Stimulated activated CD4-positive, alpha-beta T cell treated with anti-CD3 and anti-CD28 coated beads, Interleukin-15, amount 100 ng/mL, for 24 hours (primary cell): Measurements from ENCODE around the gene SS18L1.
"Not testable (repeated sequence)": the region's sequence is repeated elsewhere in the genome, so short reads cannot be mapped to it uniquely, and the experiment has no call there.

Experiments
- DNase-seq: peaks from one replicate; pipeline ENCODE4 v3.0.0-alpha.2; 2020

SS18L1 gene, protein sequence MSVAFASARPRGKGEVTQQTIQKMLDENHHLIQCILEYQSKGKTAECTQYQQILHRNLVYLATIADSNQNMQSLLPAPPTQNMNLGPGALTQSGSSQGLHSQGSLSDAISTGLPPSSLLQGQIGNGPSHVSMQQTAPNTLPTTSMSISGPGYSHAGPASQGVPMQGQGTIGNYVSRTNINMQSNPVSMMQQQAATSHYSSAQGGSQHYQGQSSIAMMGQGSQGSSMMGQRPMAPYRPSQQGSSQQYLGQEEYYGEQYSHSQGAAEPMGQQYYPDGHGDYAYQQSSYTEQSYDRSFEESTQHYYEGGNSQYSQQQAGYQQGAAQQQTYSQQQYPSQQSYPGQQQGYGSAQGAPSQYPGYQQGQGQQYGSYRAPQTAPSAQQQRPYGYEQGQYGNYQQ

DNA sequence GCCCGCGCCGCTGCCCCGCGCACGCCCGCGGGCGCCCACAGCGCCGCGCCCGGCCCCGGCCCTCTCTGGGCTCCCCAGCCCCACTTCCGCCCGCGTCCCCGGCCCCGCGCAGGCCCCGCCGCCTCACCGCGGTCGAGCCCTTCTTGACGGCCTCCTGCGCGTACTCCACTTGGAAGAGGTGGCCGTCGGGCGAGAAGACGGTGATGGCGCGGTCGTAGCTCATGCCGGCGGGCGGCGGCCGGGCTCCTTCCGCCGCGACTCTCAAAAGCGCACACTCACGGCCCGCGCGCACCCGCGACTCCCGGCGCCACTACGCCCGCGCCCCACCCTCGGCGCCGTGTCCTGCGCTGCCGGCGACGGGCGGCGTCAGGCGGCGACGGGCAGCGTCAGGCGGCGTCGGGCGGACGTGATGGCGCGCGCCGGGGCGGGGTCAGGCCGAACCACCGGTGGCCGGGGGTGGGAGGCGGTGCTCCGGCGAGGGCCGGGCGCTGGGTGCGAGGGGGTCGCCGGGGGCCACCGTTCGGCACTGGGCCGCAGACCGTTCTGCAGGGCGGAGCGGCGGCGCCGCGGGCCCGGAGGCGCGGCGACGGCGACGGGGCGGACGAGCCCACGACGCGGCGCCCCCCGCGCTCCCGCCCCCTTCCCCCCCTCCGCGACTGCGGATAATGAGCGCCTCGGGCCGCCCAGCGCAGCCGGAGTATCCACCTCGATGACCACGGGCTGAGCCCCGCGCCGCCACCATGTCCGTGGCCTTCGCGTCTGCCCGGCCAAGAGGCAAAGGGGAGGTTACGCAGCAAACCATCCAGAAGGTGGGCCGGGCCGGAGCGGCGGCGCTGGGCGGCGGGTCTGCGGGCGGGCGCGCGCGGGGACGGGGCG lies at the start of gene SS18L1, which contains the start of gene PSMA7:
Gene SS18L1 (plus strand): TSS at position 689 of the 876 bp plus-strand sequence. CDS start 52 bp downstream, at position 741.
Gene PSMA7 (minus strand): TSS at position 314 of the 876 bp plus-strand sequence. CDS start 91 bp downstream, at position 223.
- peak; percentile 89 for DNase-seq

DNA sequence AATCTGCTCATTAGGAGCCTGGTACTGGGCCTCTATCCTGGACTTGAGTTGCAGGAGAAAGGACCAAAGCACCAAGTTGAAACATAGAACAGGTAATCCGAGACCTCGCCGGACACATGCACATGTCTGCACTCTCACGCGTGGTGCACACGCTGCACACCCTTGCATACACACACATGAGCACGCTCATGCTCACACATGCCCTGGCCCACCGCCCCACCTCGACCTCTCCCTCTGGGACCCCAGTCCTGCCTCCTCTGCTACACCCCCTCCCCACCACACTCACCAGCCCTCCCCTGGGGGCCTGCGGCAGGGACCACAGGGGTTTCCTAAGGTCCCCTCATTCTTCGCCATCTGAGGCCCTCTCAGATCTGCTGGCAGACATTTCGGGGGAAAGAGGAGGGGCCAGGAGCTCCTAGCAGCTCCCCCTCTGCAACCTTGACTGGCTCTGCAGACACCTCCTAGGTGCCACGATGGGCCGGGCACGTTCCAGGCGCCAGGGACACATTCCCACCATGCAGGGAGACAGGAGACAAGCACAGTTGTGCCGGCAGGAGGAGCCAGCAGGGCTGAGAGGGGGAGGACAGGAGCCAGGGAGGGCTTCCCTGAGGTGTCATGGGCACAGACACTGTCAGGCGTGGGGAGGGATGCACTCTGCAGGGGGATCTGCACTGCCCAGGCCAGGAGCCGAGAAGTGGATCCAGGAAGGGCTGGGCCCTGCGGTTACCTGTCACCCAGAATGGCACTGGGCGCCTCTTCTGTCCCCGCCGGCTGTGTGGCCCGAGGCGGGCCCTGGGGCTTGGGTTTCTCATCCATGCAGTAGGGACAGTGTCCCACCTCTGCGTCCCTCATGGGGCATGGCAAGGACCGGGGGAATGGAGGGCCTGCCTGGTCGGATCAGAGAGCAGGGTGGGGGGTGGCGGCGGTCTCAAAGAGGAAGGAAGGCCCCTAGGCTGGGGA lies 46.9 kb upstream of the SS18L1 start:
- no peak for DNase-seq

DNA sequence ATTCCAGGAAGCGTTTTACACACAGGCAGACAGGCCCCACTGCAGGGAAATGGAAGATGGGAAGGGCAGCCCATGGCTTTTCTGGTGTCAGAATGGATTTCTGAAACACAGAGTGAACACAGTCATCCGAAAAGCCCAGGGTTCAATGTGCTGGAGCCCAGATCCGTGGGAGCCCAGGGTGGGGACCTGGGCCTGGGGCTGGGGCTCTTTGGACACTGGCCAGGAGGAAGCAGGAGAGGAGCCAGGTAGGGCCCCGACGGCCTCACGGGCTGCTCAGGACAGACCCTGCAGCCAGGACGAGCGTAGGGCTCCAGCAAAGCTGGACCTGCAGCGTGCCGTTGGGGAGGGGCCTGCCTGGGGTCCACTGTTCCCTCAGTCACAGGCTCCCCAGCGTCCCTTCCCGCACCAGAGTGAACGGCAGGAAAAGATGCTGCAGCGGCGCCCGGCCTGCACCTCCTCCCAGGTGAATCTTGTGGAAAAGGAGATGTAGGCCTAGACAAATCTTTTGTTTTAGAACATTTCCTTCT lies 45.6 kb upstream of the SS18L1 start:
- no peak for DNase-seq

DNA sequence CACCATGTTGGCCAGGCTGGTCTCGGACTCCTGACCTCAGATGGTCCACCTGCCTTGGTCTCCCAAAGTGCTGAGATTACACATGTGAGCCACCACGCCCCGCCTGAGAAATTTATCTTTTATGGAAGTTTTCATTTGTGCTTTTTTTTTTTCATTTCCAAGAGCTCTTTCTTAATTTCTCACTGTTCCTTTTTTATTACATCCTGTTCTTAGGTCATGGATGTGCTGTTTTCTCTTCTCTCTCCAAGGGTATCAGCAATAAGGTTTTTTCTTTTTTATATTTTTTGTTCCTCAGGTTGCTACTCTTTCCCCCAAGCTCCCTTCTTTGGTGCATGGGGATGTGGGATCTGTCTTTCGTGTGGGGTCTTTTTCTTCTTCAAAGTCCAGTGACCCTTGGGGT lies 42.5 kb upstream of the SS18L1 start:
- no peak for DNase-seq

DNA sequence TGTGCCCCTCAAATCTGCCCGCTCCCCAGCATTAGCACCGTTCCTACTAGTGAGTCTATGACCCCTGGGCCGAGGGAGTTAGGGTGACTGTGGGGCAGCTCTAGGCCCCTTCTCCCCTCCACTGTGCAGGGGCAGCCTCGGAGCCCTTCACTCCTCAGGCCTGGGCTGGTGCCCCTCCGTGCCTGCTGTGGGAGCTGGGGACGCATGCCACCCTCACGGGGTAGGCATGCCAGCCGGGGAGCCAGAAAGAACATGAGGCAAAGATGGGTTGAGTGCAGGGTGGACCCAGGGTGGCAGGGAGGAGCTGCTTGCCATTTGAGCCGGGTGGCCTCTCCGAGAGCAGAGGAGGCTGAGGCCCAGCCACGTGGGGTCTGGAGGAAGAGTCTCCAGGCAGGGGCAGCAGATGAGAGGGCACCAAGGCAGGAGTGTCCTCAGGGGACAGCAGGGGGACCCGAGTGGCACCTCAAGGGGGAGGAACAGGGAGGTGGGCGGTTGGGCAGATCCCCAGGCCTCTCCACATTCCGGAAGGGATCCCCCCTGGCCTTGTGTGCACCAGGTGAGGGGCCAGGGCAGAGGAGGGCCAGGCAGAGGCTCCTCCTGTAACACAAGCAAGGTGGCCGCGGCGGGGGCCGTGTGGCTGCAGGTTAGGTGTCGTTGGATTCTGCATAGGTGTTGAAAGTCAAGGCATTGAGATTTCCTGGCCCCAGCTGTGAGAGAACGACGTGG lies 39.9 kb upstream of the SS18L1 start:
- no peak for DNase-seq

DNA sequence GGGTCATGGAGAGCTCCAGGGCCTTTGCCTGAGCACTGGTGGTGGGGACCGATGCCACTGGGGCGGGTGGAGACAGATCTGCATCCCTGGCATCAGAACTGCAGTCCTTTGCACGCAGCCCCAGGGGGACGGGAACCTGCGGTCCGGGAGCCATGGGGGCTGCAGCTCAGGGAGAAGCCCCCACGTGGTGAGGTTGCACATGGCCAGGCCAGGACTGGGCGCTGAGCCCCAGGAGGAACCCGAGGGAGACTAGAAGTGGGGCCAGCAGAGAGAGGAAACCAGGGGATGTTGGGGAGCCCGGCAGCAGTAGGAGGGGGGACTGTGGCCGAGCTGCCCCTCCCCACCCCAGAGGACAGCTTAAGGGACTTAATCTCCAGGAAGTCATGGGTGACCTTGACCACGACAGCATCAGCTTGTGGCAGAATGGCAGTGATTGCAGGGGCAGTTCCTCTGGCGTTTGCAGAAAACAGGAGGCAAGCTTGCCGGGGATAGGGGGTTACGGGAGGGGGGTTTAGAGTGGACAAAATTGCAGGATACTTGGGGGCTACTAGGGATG lies 39.3 kb upstream of the SS18L1 start:
- DNase-seq = no peak

DNA sequence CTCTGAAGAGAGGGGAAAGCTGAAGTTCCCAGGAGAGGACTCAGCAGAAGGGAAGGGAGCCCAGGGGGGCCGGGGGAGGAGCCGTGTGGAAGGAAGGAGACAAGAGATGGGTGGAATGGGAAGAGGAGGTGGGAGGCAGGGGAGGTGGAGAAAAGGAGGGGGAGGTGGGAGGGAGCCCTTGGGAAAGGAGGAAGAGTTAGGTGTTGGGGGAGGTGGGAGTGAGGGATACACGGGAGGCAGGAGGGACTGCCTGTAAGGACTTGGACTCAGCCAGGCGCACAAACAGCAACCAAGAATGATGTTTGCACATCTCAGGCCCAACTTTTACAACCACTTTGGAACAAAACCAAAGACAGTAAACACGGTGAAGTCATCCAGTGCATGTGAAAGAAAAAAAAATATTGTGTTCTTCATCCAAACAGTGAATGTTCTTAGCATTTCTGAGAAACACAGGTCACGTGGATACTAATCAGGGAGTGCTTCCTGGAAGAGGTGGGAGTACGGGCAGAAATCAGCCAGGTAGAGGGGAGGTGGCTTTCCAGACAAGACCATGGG lies 38.7 kb upstream of the SS18L1 start:
- no peak for DNase-seq

DNA sequence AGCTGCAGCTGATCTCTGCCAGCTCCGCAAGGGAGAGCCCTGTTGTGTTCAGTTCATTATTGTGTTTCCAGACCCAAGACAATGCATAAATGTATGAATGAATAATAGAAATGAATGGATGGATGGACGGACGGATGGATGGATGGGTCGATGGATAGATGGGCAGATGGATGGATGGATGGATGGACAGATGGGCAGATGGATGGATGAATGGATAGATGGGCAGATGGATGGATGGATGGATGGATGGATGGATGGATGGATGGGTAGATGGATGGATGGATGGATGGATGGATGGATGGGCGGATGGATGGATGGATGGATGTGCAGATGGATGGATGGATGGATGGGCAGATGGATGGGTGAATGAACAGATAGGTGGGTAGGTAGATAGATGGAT lies 38.0 kb upstream of the SS18L1 start:
- no peak for DNase-seq

DNA sequence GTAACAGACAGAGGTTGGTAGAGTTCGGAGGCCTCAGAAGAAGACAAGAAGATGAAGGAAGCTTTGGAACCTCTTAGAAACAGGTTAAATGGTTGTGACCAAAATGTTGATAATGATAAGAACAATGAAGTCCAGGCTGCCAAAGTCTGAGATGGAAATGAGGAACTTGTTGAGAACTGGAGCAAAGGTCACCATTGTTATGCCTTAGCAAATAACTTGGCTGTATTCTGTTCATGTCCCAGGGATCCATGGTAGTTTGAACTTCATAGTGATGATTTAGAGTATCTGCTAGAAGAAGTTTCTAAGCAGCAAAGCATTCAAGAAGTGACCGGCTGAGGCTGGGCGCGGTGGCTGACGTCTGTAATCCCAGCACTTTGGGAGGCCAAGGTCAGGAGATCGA lies 32.4 kb upstream of the SS18L1 start:
- DNase-seq = no peak

DNA sequence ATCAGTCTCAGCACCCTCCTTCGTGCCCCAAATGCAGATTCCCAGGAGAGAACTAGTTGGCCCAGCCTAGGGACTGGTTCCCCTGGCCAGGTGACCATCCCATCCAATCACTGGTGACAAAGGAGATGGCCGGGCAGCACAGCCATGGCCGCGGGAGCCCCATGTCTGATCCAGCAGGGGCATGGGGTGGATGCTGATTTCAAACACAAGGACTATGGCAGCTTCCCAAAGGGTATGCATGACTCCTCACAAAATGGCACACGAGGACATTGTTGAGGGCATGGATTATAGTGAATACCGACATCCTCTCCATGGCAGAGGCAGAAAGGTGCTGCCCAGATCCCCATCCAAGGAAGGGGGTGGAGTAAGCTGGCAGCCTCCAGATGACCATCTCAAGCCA lies 31.2 kb upstream of the SS18L1 start:
- no peak for DNase-seq

DNA sequence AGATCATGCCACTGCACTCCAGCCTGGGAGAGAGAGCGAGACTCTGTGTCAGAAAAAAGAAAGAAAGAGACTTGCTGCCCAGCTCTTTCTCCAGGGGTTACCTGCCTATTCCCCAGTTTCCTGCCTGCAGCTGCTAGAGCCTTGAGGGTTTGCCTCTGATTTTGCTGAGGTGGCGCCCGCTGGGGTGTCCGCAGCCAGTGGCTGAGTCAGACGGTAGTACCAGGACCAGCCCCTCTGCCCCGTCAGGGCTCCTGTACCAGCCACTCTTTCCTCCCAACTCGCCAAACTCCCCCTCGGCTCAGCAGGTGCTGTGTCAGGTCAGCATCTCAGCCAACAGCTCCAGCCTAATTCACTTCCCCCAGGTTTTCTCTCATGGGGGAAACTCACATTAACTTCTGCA lies 28.7 kb upstream of the SS18L1 start:
- DNase-seq = no peak

DNA sequence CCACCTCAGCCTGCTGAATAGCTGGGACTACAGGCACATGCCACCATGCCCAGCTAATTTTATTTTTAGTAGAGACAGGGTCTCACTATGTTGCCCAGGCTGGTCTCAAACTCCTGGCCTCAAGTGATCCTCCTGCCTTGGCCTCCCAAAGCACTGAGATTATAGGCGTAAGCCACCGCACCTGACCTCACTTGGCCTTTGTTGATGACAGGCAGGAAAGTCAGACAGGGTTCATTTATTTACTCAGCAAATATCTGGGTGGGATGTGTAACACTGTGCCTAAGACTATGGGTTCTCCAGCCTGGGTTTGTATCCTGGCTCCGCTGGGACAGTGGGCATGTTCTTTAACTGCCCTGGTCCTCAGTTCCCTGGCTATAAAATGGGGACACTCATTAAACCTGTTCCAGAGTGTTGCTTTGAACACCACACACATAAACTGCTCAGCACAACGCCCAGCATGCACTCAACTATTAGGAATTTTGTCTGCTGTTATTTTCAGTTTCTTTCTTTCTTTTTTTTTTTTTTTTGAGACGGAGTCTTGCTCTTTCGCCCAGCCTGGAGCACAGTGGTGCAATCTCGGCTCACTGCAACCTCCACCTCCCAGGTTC lies 27.7 kb upstream of the SS18L1 start:
- DNase-seq = not testable (repeated sequence)

DNA sequence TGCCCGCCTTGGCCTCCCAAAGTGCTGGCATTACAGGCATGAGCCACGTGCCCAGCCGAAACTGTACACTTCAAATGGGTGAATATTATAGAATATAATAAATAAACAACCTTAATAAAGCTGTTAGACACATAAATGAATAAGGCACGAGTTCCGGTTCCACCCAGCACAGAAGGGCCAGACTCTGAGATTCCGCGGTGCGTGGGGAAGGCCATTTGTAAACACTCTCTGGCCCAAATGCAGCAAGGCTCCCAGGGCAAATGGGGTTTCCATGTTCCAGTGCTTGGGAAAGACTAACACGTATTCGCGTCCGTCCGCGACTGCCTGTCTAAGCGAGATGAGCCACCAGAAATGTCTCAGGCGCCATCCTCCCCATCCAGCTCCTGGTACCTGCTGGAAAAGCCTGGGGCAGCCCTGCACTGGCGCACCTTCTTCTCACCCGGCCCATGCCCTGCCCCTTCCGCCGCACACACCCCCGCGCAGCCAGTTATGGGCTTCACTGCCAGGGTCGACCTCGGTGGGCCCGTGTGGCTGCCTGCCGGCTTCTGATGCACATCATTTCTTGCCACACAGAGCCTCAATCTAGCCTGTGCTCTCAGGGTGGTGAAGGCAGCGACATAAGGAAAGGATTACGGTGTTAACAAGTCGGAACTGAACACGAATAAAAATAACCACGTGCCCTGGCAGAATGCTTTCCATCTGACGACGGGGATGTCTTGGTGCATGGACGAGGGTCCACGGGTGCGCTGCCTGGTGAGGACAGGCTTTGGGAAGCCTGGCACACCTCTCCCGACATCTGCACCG lies 26.8 kb upstream of the SS18L1 start:
- no peak for DNase-seq

DNA sequence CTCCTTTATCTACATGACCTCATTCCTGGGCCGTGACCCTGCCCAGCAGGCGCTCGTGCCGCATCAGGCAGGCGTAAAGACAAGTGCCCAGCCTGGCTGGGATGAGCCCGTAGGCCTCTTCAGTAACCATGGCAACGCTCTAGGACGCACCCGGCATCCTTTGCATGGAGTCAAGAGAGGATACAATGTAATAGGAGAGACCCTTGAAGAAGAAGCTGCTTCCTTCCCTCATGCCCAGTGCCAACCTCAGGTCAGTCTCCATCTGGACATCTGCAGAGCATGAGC lies 26.3 kb upstream of the SS18L1 start:
- no peak for DNase-seq

DNA sequence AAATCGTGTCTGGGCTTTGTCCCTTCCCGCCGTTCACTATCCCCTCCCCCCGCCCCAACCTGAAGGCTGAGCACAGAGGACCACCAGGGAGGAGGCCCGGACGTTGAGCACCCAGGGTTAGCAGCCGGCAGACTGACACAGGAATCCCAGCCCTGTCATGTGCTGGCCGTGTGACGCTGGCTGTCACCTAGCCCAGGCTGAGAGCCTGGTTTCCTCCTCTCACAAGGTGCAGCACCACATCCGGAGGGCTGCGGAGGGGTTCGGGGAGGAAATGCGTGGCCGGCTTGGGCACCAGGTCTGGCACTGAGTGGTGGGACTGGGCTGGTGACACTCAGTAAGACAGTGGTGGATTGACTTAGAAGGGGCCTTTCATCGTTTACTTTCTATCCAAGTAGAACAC lies 25.9 kb upstream of the SS18L1 start:
- DNase-seq = peak; percentile 60

DNA sequence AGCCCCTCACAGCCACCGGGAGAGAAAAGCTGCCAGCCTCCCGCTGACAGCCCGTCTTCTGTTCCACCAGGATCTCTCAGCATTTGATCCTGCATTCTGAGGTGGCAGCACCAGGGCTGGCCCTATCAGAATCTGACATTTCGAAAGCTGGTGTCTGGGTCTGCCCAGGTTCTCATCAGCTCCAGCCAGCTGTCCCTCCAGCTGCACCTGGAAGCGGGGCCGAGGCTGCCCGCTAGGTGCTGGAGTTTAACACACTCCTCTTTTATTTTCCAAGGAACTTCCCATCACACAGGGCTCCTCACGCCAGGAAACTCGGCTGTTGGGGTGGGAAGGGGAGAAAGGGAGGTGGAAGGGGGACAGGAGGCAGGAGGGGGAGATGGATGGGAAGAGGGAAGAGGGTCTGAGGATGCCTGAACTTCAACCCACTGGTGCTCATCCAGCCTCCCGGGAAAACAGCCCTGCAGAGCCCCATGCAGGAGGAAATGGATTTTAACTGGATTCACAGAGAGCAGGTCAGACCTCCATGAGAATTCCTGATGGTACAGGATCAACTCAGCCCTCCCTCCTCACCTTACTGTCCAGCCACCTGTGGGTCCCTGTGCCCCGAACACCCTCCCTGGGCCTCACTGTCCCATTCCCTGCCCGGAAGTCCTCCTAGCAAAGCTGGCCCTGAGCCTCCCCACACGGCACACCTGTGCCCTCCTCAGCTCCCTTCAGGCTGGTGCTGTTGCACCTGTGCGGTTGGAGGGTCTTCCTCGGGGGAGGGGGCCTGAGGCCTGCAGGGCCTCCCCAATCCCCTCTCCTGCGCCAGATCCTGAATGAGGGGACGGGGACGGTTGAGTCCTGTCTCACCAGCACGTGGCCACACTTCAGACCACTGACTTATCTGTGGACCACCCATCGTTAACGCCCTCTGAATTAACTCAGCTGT lies 25.2 kb upstream of the SS18L1 start:
- no peak for DNase-seq

DNA sequence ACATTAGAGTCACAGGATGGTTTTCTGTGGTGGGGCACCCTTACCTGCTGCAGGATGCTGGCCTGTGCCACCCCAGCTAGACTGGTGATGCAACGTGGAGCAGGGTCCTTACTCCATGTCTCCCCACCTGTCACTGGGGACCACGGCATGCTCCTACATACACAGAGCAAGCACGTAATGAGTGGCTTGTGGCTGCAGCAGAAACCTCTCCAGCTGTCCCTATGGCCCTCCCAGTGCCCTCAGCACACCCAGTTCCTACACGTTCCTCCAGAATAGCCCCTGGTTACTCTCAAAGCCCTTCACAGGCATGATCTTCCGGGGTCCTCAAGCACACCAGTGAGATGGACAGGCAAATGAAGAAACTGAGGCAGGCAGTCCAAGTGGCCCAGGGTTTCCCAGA lies 24.5 kb upstream of the SS18L1 start:
- DNase-seq = no peak

DNA sequence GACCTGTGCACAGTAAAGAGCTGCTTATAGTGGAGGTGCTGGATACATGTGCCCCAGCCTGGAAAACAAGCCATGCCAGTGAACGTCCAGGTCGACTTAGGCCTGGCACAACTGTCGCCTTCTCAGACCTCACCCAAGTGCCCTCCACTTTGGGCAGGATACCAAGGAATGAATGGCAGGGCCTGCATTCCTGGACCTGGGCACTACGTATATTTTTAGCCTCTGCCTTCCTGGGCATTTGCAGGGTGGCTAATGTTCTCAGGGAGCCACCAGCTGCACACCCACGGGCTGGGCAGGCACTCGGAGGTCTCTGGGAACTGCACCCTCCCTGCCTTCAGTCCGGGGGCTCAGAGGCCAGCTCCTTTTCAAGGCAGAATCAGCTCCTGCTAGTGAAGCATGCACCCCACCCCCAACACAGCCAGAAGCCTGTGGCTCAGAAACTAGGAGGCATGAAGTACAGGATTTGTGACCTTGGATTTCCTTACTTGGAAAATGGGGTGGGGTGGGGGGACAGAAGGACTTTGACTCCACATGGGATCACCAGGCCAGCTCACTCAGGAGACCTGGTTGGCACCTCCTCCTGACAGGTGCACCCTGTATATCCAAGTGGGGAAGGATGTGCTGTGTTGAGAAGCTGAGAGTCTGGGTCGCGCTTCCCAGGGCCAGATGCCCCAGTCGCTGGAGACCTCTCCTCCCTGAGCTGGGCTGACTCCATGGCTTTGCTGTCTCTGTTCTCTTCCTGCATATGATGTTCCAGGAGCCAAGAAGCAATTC lies 23.8 kb upstream of the SS18L1 start:
- DNase-seq = no peak
